Stimulated activated CD4-positive, alpha-beta T cell treated with anti-CD3 and anti-CD28 coated beads, Interleukin-4, amount 100 ng/mL, for 48 hours (primary cell): ENCODE data around the gene CDH1.

Experiments
- DNase-seq, 2 donors: peaks; one replicate each; pipeline ENCODE4 v3.0.0-alpha.2; 2020; ENCODE audit warnings: low read depth in 2 of 2

The CDH1 gene

GRCh38 chr16:68732042-68732680 is 4.9 kb upstream of the CDH1 start:
- DNase-seq = no peak

- no peak for DNase-seq
These were observed 4.2 kb upstream of the CDH1 start for GRCh38 chr16:68732741-68733399.

- no peak for DNase-seq
These were observed 3.5 kb upstream of the CDH1 start for GRCh38 chr16:68733570-68733969.

- DNase-seq = no peak
These were observed 2.3 kb upstream of the CDH1 start for GRCh38 chr16:68734782-68735181.

GRCh38 chr16:68736561-68736960 is 531 bp upstream of the CDH1 start:
- DNase-seq = no peak

- no peak for DNase-seq
These were observed 888 bp downstream of the CDH1 start for GRCh38 chr16:68737730-68738629.

GRCh38 chr16:68739964-68740627 is 3.0 kb downstream of the CDH1 start:
- no peak for DNase-seq

GRCh38 chr16:68740628-68741346 is 3.7 kb downstream of the CDH1 start:
- DNase-seq = no peak

- no peak for DNase-seq
These were observed 6.6 kb downstream of the CDH1 start for GRCh38 chr16:68743664-68744063.

GRCh38 chr16:68744744-68745280 is 7.7 kb downstream of the CDH1 start:
- DNase-seq = no peak

- no peak for DNase-seq
These were observed 9.9 kb downstream of the CDH1 start for GRCh38 chr16:68746951-68747350.

GRCh38 chr16:68749432-68749831 is 12.3 kb downstream of the CDH1 start:
- DNase-seq = no peak

GRCh38 chr16:68750193-68750695 is 13.2 kb downstream of the CDH1 start:
- no peak for DNase-seq

- DNase-seq = no peak
These were observed 14.1 kb downstream of the CDH1 start for GRCh38 chr16:68751160-68751559.

GRCh38 chr16:68752602-68753001 is 15.5 kb downstream of the CDH1 start:
- DNase-seq = peak; percentile 34 to 38

- DNase-seq = no peak
These were observed 17.1 kb downstream of the CDH1 start for GRCh38 chr16:68754084-68754792.

GRCh38 chr16:68756239-68756915 is 19.3 kb downstream of the CDH1 start:
- peak; percentile 65 to 78 for DNase-seq

GRCh38 chr16:68757625-68757935 is 20.5 kb downstream of the CDH1 start:
- no peak for DNase-seq

- DNase-seq = no peak
These were observed 22.0 kb downstream of the CDH1 start for GRCh38 chr16:68759062-68759461.
